NCI-H82 treated with DMSO at 0.1 percent for 48 hours (cell line): ENCODE data around the gene MSH2.

Experiments
- DNase-seq: peaks from one replicate; lab custom pipeline; 2025; ENCODE audit not compliant: unreplicated experiment; lab: John Stamatoyannopoulos, UW

Gene MSH2

DNA sequence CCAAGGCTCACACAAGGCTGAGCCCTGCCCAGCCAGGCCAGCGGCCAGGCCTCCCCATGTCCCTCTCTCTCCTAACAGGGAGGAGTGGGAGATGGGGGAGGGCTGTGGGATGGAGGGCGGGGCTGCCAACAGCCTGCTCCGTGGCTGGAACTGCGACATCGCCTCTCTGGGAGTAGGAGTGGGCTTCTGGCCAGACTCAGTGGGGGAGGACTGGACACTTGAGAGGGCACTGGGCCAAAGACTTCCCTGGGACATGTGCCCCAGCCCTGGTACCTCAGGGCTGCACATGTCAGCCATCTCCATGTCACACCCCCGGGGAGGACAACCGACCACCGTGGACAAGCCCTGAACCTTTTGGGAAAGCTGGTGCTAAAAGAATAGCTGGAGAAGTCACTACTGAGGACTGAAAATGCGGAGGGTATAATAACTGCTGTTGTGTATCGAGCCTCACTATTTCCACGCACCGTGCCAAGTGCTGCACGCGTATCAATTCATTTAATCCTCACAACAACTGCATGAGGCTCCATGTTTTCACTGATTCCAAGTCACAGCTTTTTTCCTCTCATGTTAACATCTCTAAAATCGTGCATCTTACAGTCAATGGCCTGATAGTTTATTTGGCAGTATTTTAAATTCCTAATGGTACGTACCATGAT is 127.3 kb downstream of the MSH2 start:
- no peak for DNase-seq

DNA sequence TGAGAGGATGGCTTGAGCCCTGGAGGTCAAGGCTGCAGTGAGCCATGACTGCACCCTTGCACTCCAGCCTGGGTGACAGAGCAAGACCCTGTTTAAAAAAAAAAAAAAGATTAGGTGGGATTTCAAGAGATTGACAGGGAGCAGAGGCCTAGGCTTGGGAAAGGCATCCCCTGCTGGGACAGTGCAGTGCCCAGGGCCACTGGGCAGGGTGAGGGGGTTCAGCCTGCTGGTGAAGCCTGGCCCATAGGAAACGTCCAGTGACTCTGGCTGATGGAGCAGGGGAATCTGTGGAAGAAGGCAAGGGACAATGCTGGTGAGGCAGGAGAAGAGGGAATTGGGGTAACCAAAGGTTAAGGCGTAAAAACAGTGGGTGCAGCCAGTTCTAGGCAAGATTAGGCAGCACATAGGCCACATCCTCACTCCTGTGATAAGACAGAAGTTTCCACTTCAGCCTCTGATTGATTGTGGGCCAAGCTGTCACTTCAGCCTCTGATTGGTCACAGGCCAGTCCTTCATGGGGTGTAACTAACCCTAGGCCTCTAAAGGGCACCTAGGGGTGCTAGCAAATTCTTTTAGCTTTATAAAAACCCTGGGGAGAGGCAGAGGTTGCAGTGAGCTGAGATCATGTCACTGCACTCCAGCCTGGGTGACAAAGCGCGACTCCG is 128.6 kb downstream of the MSH2 start:
- DNase-seq: no peak
